ENCODE results near the gene SELENOO. TPM values are rescaled to one million over a fixed set of nuclear protein-coding genes. Genes with fewer than 3 reads are reported as not detected.

SELENOO gene
- total RNA-seq, 1 experiment from 2014 or later = 19.0 TPM

GRCh38 chr22:50205781-50206569 lies 5.2 kb downstream of the SELENOO start:
- H4K91ac ChIP-seq (ENCODE audit: insufficient read length, low read depth, low read length) = no peak overlapping the region
- no peak overlapping the region for H2AK5ac ChIP-seq (ENCODE audit: insufficient read length, low read length)
- no peak overlapping the region for H2BK20ac ChIP-seq (ENCODE audit: low read depth, low read length, poor library complexity, severe bottlenecking)
- H3K9me3 ChIP-seq (ENCODE audit: control insufficient read depth, low read depth, low read length) = no peaks in the 10 kb centered on the region
- Mint-ChIP-seq H3K4me1 (peaks cover 8 to 12% of the 10 kb centered on the region in 2 experiments), H3K27me3 (ENCODE audit: low read depth) (no peaks in the 10 kb centered on the region), H3K9me3 (peaks cover 5 to 6% of the 10 kb centered on the region in 2 experiments; a peak in 3 of 5 replicates), H3K4me3 (no peak overlapping the region), H3K27ac (0 out of 7 replicates have a peak overlapping the region, but pooled peaks of 1 of the 3 experiments have one; percentile 40), H3K36me3 (ENCODE audit: insufficient read depth in 1 of 3, low read depth in 3 of 3) (peaks cover 21 to 55% (median 51%) of the 10 kb centered on the region in 3 experiments)
- no CpG with 5 or more reads among the region's 45 CpGs for WGBS (ENCODE audit: extremely low coverage, insufficient read length, low lambda C conversion rate)
- H3K9ac ChIP-seq (ENCODE audit: extremely low read depth, insufficient read length, low read length) = no peak overlapping the region
- H2BK5ac ChIP-seq (ENCODE audit: insufficient read length, low read length) = no peak overlapping the region
- H3K18ac ChIP-seq (ENCODE audit: insufficient read length, low read depth, low read length) = no peak overlapping the region
- H2AFZ ChIP-seq (ENCODE audit: low read length) = no peak overlapping the region
- H3K14ac ChIP-seq (ENCODE audit: insufficient read depth, low read length) = no peak overlapping the region; the same call in 1 of the 2 replicates
- no peak overlapping the region for H2BK12ac ChIP-seq (ENCODE audit: insufficient read length, low read depth, low read length)
- no peak overlapping the region for H2BK15ac ChIP-seq (ENCODE audit: low read depth, low read length)
- H3T11ph ChIP-seq (ENCODE audit: low read length) = no peak overlapping the region
- peaks cover 3% of the 10 kb centered on the region for H4K20me1 ChIP-seq (ENCODE audit: control insufficient read depth, insufficient read depth, insufficient read length)
- no peak for TF ChIP-seq CTCF (conservative IDR thresholded peaks at IDR 0.05)
- H3K79me2 ChIP-seq (ENCODE audit: insufficient read depth, low read length) = no peaks in the 10 kb centered on the region; the same call in 1 of the 2 replicates
- H2BK120ac ChIP-seq (ENCODE audit: low read depth, low read length, poor library complexity, severe bottlenecking) = no peak overlapping the region
- H3K4me1 ChIP-seq (ENCODE audit: insufficient read depth, low read length) = no peaks in the 10 kb centered on the region
- H4K8ac ChIP-seq (replicated peaks; ENCODE audit: insufficient read length, low read depth, low read length) = no peak overlapping the region
- H3K27me3 ChIP-seq (ENCODE audit: insufficient read depth, low read length) = no peaks in the 10 kb centered on the region
- no peak overlapping the region for H3K27ac ChIP-seq (ENCODE audit: insufficient read length, low read depth, low read length)
- H3K4me2 ChIP-seq (ENCODE audit: insufficient read depth, insufficient read length, low read length) = no peak overlapping the region
- no peak overlapping the region for H3K23ac ChIP-seq (ENCODE audit: insufficient read length, low read depth, low read length)
- H4K5ac ChIP-seq (ENCODE audit: insufficient read length, low read depth, low read length) = no peak overlapping the region
- H3K4ac ChIP-seq (ENCODE audit: low read depth, low read length) = no peak overlapping the region
- H3K56ac ChIP-seq (ENCODE audit: insufficient read length, low read depth, low read length) = no peak overlapping the region
- peaks cover 4% of the 10 kb centered on the region for H3K23me2 ChIP-seq (ENCODE audit: insufficient read length, low read depth, low read length, poor library complexity, severe bottlenecking)
- H3K79me1 ChIP-seq (ENCODE audit: insufficient read depth, low read depth, low read length, poor library complexity, severe bottlenecking) = no peaks in the 10 kb centered on the region
- no peak for DNase-seq

All from H9 (cell line).